ENCODE results near the gene MTPN.

Gene MTPN

DNA sequence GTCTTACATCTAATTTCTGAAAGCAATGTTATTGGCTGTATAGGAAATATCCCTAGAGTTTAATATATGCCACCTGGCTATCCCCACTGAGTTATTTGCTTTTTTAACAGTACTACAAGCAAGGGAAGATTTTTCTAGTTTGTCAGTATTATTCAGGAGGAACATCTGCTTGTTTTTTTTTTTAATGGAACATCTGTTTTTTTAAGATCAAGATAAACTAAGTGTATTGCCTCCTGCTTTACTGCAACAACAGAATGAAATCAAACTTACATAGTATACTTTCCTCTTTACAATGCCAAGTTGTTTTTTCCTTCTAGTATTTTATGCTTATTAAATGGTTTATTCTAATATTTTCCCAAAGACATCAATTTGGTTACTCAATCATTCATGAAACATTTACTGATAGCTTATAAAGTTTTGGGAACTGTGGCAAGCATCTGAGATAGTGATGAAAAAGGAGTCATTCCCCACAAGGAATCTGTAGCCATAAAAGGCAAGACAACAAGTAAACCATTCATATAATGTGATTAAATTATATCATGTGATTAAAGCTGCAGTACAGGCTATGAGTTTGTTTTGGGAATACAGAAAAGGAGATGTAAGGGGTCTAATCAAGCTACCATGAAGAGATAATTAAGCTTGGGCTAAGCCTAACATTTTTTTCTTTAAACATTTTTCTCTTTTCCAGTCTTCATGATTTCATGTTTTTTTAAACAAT lies 17.4 kb downstream of the MTPN start:
- Histone ChIP-seq H3K4me1 (ENCODE audit: control insufficient read depth in 2 of 2, insufficient read depth in 2 of 2, low read length in 2 of 2) (no peaks in the 10 kb centered on the region), H3K9me3 (ENCODE audit: control insufficient read depth in 2 of 2, low read length in 2 of 2) (no peaks in the 10 kb centered on the region), H3K9ac (ENCODE audit: low read depth in 1 of 2, low read length in 2 of 2) (no peak overlapping the region), H3K4me3 (ENCODE audit: low read length in 2 of 2) (no peak overlapping the region), H3K27ac (ENCODE audit: low read depth in 2 of 2, low read length in 2 of 2) (no peak overlapping the region), H3K36me3 (ENCODE audit: control insufficient read depth in 2 of 2, insufficient read depth in 2 of 2, low read length in 2 of 2) (no peaks in the 10 kb centered on the region), H3K27me3 (ENCODE audit: control insufficient read depth in 2 of 2, insufficient read depth in 2 of 2, low read length in 2 of 2) (no peaks in the 10 kb centered on the region)

- no peaks in the 10 kb centered on the region for H3K9me3 ChIP-seq (ENCODE audit: control insufficient read depth in 2 of 2, low read length in 2 of 2)
- H3K4me3 ChIP-seq (ENCODE audit: low read length in 2 of 2): no peak overlapping the region
- H3K4me1 ChIP-seq (ENCODE audit: control insufficient read depth in 2 of 2, insufficient read depth in 2 of 2, low read length in 2 of 2): no peaks in the 10 kb centered on the region
- no peaks in the 10 kb centered on the region for H3K36me3 ChIP-seq (ENCODE audit: control insufficient read depth in 2 of 2, insufficient read depth in 2 of 2, low read length in 2 of 2)
- no peak overlapping the region for H3K9ac ChIP-seq (ENCODE audit: low read depth in 1 of 2, low read length in 2 of 2)
- no peak overlapping the region for H3K27ac ChIP-seq (ENCODE audit: low read depth in 2 of 2, low read length in 2 of 2)
- H3K27me3 ChIP-seq (ENCODE audit: control insufficient read depth in 2 of 2, insufficient read depth in 2 of 2, low read length in 2 of 2): no peaks in the 10 kb centered on the region
Observed at GRCh38 chr7:135958173-135958572, 19.0 kb downstream of the MTPN start.

- Histone ChIP-seq H3K4me1 (ENCODE audit: control insufficient read depth in 2 of 2, insufficient read depth in 2 of 2, low read length in 2 of 2) (no peaks in the 10 kb centered on the region), H3K4me3 (ENCODE audit: low read length in 2 of 2) (no peak overlapping the region), H3K27me3 (ENCODE audit: control insufficient read depth in 2 of 2, insufficient read depth in 2 of 2, low read length in 2 of 2) (no peaks in the 10 kb centered on the region), H3K9me3 (ENCODE audit: control insufficient read depth in 2 of 2, low read length in 2 of 2) (no peaks in the 10 kb centered on the region), H3K27ac (ENCODE audit: low read depth in 2 of 2, low read length in 2 of 2) (no peak overlapping the region), H3K36me3 (ENCODE audit: control insufficient read depth in 2 of 2, insufficient read depth in 2 of 2, low read length in 2 of 2) (no peaks in the 10 kb centered on the region), H3K9ac (ENCODE audit: low read depth in 1 of 2, low read length in 2 of 2) (no peak overlapping the region)
Observed at GRCh38 chr7:135957627-135958026, 19.5 kb downstream of the MTPN start.

- no peak overlapping the region for H3K9ac ChIP-seq (ENCODE audit: low read depth in 1 of 2, low read length in 2 of 2)
- no peaks in the 10 kb centered on the region for H3K9me3 ChIP-seq (ENCODE audit: control insufficient read depth in 2 of 2, low read length in 2 of 2)
- no peaks in the 10 kb centered on the region for H3K27me3 ChIP-seq (ENCODE audit: control insufficient read depth in 2 of 2, insufficient read depth in 2 of 2, low read length in 2 of 2)
- no peaks in the 10 kb centered on the region for H3K4me1 ChIP-seq (ENCODE audit: control insufficient read depth in 2 of 2, insufficient read depth in 2 of 2, low read length in 2 of 2)
- H3K4me3 ChIP-seq (ENCODE audit: low read length in 2 of 2): no peak overlapping the region
- H3K27ac ChIP-seq (ENCODE audit: low read depth in 2 of 2, low read length in 2 of 2): no peak overlapping the region
- no peaks in the 10 kb centered on the region for H3K36me3 ChIP-seq (ENCODE audit: control insufficient read depth in 2 of 2, insufficient read depth in 2 of 2, low read length in 2 of 2)
Observed at GRCh38 chr7:135956393-135956792, 20.8 kb downstream of the MTPN start.

DNA sequence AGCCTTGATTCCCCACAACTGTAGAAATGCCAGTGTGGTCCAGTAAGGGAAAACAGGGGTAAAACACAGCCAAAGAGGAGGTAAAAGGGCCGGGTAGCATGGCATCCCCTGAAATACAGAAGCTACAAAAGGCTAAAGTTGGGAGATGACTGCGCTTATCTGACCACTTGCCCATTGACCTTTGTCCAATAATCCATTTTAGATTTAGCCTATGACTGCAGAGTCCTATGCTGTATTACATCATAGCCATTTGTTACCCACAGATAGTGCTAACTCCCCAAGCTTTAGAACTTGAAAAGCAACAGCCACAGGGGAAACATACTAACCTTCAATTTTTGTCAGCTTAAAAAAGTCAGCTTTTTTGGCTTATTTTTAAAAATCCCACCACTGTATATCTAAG lies 26.2 kb downstream of the MTPN start:
- no peaks in the 10 kb centered on the region for H3K4me1 ChIP-seq (ENCODE audit: control insufficient read depth in 2 of 2, insufficient read depth in 2 of 2, low read length in 2 of 2)
- H3K9me3 ChIP-seq (ENCODE audit: control insufficient read depth in 2 of 2, low read length in 2 of 2): no peaks in the 10 kb centered on the region
- H3K9ac ChIP-seq (ENCODE audit: low read depth in 1 of 2, low read length in 2 of 2): no peak overlapping the region
- H3K36me3 ChIP-seq (ENCODE audit: control insufficient read depth in 2 of 2, insufficient read depth in 2 of 2, low read length in 2 of 2): peaks cover 16 to 25% of the 10 kb centered on the region in 2 donors
- H3K27me3 ChIP-seq (ENCODE audit: control insufficient read depth in 2 of 2, insufficient read depth in 2 of 2, low read length in 2 of 2): no peaks in the 10 kb centered on the region
- H3K4me3 ChIP-seq (ENCODE audit: low read length in 2 of 2): no peak overlapping the region
- no peak overlapping the region for H3K27ac ChIP-seq (ENCODE audit: low read depth in 2 of 2, low read length in 2 of 2)

- Histone ChIP-seq H3K4me3 (ENCODE audit: low read length in 2 of 2) (no peak overlapping the region), H3K27ac (ENCODE audit: low read depth in 2 of 2, low read length in 2 of 2) (no peak overlapping the region), H3K4me1 (ENCODE audit: control insufficient read depth in 2 of 2, insufficient read depth in 2 of 2, low read length in 2 of 2) (no peaks in the 10 kb centered on the region), H3K9me3 (ENCODE audit: control insufficient read depth in 2 of 2, low read length in 2 of 2) (no peaks in the 10 kb centered on the region), H3K9ac (ENCODE audit: low read depth in 1 of 2, low read length in 2 of 2) (no peak overlapping the region), H3K36me3 (ENCODE audit: control insufficient read depth in 2 of 2, insufficient read depth in 2 of 2, low read length in 2 of 2) (peaks cover 17 to 25% of the 10 kb centered on the region in 2 donors), H3K27me3 (ENCODE audit: control insufficient read depth in 2 of 2, insufficient read depth in 2 of 2, low read length in 2 of 2) (no peaks in the 10 kb centered on the region)
Observed at GRCh38 chr7:135950429-135950828, 26.7 kb downstream of the MTPN start.

GRCh38 chr7:135946289-135947055 lies 30.7 kb downstream of the MTPN start:
- no peak overlapping the region for H3K9ac ChIP-seq (ENCODE audit: low read depth in 1 of 2, low read length in 2 of 2)
- H3K27ac ChIP-seq (ENCODE audit: low read depth in 2 of 2, low read length in 2 of 2): no peak overlapping the region
- H3K4me1 ChIP-seq (ENCODE audit: control insufficient read depth in 2 of 2, insufficient read depth in 2 of 2, low read length in 2 of 2): no peaks in the 10 kb centered on the region
- peaks cover 17 to 25% of the 10 kb centered on the region in 2 donors for H3K36me3 ChIP-seq (ENCODE audit: control insufficient read depth in 2 of 2, insufficient read depth in 2 of 2, low read length in 2 of 2)
- no peaks in the 10 kb centered on the region for H3K9me3 ChIP-seq (ENCODE audit: control insufficient read depth in 2 of 2, low read length in 2 of 2)
- H3K27me3 ChIP-seq (ENCODE audit: control insufficient read depth in 2 of 2, insufficient read depth in 2 of 2, low read length in 2 of 2): no peaks in the 10 kb centered on the region
- no peak overlapping the region for H3K4me3 ChIP-seq (ENCODE audit: low read length in 2 of 2)

- Histone ChIP-seq H3K27ac (ENCODE audit: low read depth in 2 of 2, low read length in 2 of 2) (no peak overlapping the region), H3K4me3 (ENCODE audit: low read length in 2 of 2) (no peak overlapping the region), H3K4me1 (ENCODE audit: control insufficient read depth in 2 of 2, insufficient read depth in 2 of 2, low read length in 2 of 2) (no peaks in the 10 kb centered on the region), H3K27me3 (ENCODE audit: control insufficient read depth in 2 of 2, insufficient read depth in 2 of 2, low read length in 2 of 2) (no peaks in the 10 kb centered on the region), H3K36me3 (ENCODE audit: control insufficient read depth in 2 of 2, insufficient read depth in 2 of 2, low read length in 2 of 2) (peaks cover 4 to 11% of the 10 kb centered on the region in 2 donors), H3K9me3 (ENCODE audit: control insufficient read depth in 2 of 2, low read length in 2 of 2) (no peaks in the 10 kb centered on the region), H3K9ac (ENCODE audit: low read depth in 1 of 2, low read length in 2 of 2) (no peak overlapping the region)
Observed at GRCh38 chr7:135944753-135945152, 32.4 kb downstream of the MTPN start.

GRCh38 chr7:135943134-135943879 lies 33.9 kb downstream of the MTPN start:
- H3K27me3 ChIP-seq (ENCODE audit: control insufficient read depth in 2 of 2, insufficient read depth in 2 of 2, low read length in 2 of 2): no peaks in the 10 kb centered on the region
- H3K9ac ChIP-seq (ENCODE audit: low read depth in 1 of 2, low read length in 2 of 2): no peak overlapping the region
- H3K4me1 ChIP-seq (ENCODE audit: control insufficient read depth in 2 of 2, insufficient read depth in 2 of 2, low read length in 2 of 2): no peaks in the 10 kb centered on the region
- H3K9me3 ChIP-seq (ENCODE audit: control insufficient read depth in 2 of 2, low read length in 2 of 2): no peaks in the 10 kb centered on the region
- H3K36me3 ChIP-seq (ENCODE audit: control insufficient read depth in 2 of 2, insufficient read depth in 2 of 2, low read length in 2 of 2): peaks cover 4% of the 10 kb centered on the region in 2 donors
- no peak overlapping the region for H3K27ac ChIP-seq (ENCODE audit: low read depth in 2 of 2, low read length in 2 of 2)
- no peak overlapping the region for H3K4me3 ChIP-seq (ENCODE audit: low read length in 2 of 2)

DNA sequence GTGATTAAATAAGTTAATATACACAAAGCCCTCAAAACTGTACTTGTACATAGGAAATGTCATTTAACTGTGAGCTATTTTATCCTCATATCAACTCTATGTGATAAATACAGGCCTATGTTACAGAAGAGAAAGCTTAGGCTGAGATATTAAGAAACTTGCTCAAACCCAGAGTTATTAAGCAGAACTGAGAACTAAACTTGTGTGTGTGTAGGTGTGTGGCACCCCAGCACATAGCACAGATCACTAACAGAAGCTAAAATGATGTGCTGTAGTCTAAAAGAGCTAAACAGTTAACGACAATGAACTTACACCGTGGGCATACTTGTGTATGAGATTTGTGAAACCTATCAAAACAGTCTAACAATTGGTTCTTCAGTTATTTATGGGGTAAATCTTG lies 34.5 kb downstream of the MTPN start:
- H3K4me1 ChIP-seq (ENCODE audit: control insufficient read depth in 2 of 2, insufficient read depth in 2 of 2, low read length in 2 of 2): no peaks in the 10 kb centered on the region
- no peak overlapping the region for H3K27ac ChIP-seq (ENCODE audit: low read depth in 2 of 2, low read length in 2 of 2)
- no peaks in the 10 kb centered on the region for H3K9me3 ChIP-seq (ENCODE audit: control insufficient read depth in 2 of 2, low read length in 2 of 2)
- H3K36me3 ChIP-seq (ENCODE audit: control insufficient read depth in 2 of 2, insufficient read depth in 2 of 2, low read length in 2 of 2): peaks cover 2 to 4% of the 10 kb centered on the region in 2 donors
- H3K27me3 ChIP-seq (ENCODE audit: control insufficient read depth in 2 of 2, insufficient read depth in 2 of 2, low read length in 2 of 2): no peaks in the 10 kb centered on the region
- no peak overlapping the region for H3K4me3 ChIP-seq (ENCODE audit: low read length in 2 of 2)
- no peak overlapping the region for H3K9ac ChIP-seq (ENCODE audit: low read depth in 1 of 2, low read length in 2 of 2)
